ENCODE results near the gene ASB4. TPM values are rescaled to one million over a fixed set of nuclear protein-coding genes. Genes with fewer than 3 reads are reported as not detected.

Gene ASB4
- total and polyA plus RNA-seq, 2 donors (not counting 3 experiments of a cell fraction or from before 2014, with no cell fraction given) = not detected

DNA sequence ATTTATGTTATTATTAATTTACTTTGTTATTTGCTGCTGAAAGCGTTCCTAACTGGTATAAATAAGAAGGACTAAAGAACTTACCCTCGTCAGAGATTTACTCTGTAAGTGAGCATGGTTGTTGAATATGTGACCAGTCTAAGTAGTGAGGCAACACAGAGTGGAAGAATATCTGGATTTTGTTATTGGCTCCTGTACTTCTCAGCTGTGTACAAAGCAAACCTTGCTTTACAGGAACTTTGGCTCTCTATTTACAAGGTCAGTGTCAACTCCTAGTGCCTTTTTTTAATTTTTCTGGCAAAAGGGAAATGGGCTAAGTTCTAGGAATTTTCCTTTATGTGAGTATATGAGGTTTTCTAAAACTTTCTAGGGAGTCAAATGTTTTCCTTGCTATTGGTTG is 74.9 kb downstream of the ASB4 start:
- H2AFZ ChIP-seq (ENCODE audit: low read depth, low read length) = no peak overlapping the region
- POLR2A ChIA-PET = no interaction called here
- H3K27me3 ChIP-seq (ENCODE audit: control insufficient read depth in 2 of 2, insufficient read depth in 2 of 2, low read length in 2 of 2) = peaks cover 0 to 2% of the 10 kb centered on the region in 2 experiments
- no peak for TF ChIP-seq POLR2A (IDR thresholded peaks at IDR 0.05; ENCODE audit: low read depth, low read length)
- TF ChIP-seq, protein P1, sequence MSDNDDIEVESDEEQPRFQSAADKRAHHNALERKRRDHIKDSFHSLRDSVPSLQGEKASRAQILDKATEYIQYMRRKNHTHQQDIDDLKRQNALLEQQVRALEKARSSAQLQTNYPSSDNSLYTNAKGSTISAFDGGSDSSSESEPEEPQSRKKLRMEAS (IDR thresholded peaks at IDR 0.05; ENCODE audit: insufficient read depth, insufficient read length) = no peak
- no peak for TF ChIP-seq GATA2 (IDR thresholded peaks at IDR 0.05; ENCODE audit: insufficient read depth, insufficient read length, low read depth, low read length)
- no peak for TF ChIP-seq JUN (IDR thresholded peaks at IDR 0.05; ENCODE audit: borderline replicate concordance, insufficient read depth, insufficient read length, low read depth)
- DNase-seq (ENCODE audit: low read depth, low spot score) (no peak), FAIRE-seq (no peak)
- H3K4me3 ChIP-seq (replicated peaks in 1 of 3; ENCODE audit: insufficient read depth in 1 of 3, low read depth in 1 of 3, low read length in 3 of 3) = no peak overlapping the region
- no peaks in the 10 kb centered on the region for H4K20me1 ChIP-seq (replicated peaks; ENCODE audit: control insufficient read depth, extremely low read depth, insufficient read depth, low read length)
- no peak overlapping the region for H3K27ac ChIP-seq (ENCODE audit: insufficient read depth, low read depth, low read length)
- no peaks in the 10 kb centered on the region for H3K9me3 ChIP-seq (replicated peaks; ENCODE audit: control insufficient read depth, insufficient read depth, low read length)
- intact Hi-C loops (cut with micrococcal nuclease) (no loop called here), dilution Hi-C loops (cut with MboI; ENCODE audit: extremely low pct_ligation_motif_present, low sequenced_read_pairs) (no loop called here)
- no peak overlapping the region for H3K9ac ChIP-seq (replicated peaks; ENCODE audit: extremely low read depth, insufficient read depth, low read length)
- no TSS peak for BruUV-seq (replicated peaks)
- CTCF ChIA-PET = interaction anchor here (1.0 to 1.5 kb wide), 2 partner anchors 16 to 123 kb away, joined by 3 to 4 read pairs; no protein-coding TSS in a partner anchor
- H3K9me1 ChIP-seq (replicated peaks; ENCODE audit: control insufficient read depth, extremely low read depth, insufficient read depth, low read length) = no peaks in the 10 kb centered on the region
- no peak overlapping the region for H3K4me2 ChIP-seq (ENCODE audit: insufficient read depth, low read length)
- no peaks in the 10 kb centered on the region for H3K36me3 ChIP-seq (ENCODE audit: control insufficient read depth in 2 of 2, extremely low read depth in 1 of 2, insufficient read depth in 2 of 2, low read length in 2 of 2)
- no peaks in the 10 kb centered on the region for H3K4me1 ChIP-seq (ENCODE audit: control insufficient read depth, extremely low read depth, insufficient read depth, low read length)
- H3K79me2 ChIP-seq (ENCODE audit: control insufficient read depth, insufficient read depth, low read length) = no peaks in the 10 kb centered on the region

DNA sequence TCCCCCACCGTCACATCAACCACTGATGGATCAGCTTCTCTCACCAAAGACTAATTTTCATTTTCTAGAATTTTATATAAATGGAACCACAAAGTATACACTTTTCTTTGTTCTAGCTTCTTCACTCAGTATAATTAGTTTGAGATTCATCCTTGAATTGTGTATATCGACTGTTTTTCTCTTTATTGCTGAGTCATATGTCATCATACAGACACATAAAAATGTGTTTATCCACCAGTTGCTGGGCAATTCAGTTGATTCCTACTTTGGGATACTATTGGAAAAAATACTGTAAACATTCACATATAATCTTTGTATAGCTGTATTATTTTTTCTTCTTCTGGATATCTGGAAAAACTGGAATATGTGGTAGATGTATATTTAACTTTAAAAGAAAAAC is 84.0 kb downstream of the ASB4 start:
- FAIRE-seq = no peak
- POLR2A ChIA-PET = no interaction called here
- H3K4me2 ChIP-seq (ENCODE audit: insufficient read depth, low read length) = no peak overlapping the region
- dilution Hi-C loops (cut with MboI; ENCODE audit: extremely low pct_ligation_motif_present, low sequenced_read_pairs) (no loop called here), intact Hi-C loops (cut with micrococcal nuclease) (no loop called here)
- H3K9me3 ChIP-seq (replicated peaks; ENCODE audit: control insufficient read depth, insufficient read depth, low read length) = no peaks in the 10 kb centered on the region
- no peak for DNase-seq (ENCODE audit: low read depth, low spot score)
- BruUV-seq (replicated peaks) = no TSS peak
- H3K4me3 ChIP-seq (replicated peaks in 1 of 3; ENCODE audit: insufficient read depth in 1 of 3, low read depth in 1 of 3, low read length in 3 of 3) = no peak overlapping the region
- H3K27ac ChIP-seq (ENCODE audit: insufficient read depth, low read depth, low read length) = no peak overlapping the region
- H4K20me1 ChIP-seq (replicated peaks; ENCODE audit: control insufficient read depth, extremely low read depth, insufficient read depth, low read length) = no peaks in the 10 kb centered on the region
- H3K79me2 ChIP-seq (ENCODE audit: control insufficient read depth, insufficient read depth, low read length) = no peaks in the 10 kb centered on the region
- TF ChIP-seq POLR2AphosphoS5 (IDR thresholded peaks at IDR 0.05; ENCODE audit: insufficient read depth, low read depth, low read length) = no peak
- no peak for TF ChIP-seq JUN (IDR thresholded peaks at IDR 0.05; ENCODE audit: borderline replicate concordance, insufficient read depth, insufficient read length, low read depth)
- TF ChIP-seq, protein P2, sequence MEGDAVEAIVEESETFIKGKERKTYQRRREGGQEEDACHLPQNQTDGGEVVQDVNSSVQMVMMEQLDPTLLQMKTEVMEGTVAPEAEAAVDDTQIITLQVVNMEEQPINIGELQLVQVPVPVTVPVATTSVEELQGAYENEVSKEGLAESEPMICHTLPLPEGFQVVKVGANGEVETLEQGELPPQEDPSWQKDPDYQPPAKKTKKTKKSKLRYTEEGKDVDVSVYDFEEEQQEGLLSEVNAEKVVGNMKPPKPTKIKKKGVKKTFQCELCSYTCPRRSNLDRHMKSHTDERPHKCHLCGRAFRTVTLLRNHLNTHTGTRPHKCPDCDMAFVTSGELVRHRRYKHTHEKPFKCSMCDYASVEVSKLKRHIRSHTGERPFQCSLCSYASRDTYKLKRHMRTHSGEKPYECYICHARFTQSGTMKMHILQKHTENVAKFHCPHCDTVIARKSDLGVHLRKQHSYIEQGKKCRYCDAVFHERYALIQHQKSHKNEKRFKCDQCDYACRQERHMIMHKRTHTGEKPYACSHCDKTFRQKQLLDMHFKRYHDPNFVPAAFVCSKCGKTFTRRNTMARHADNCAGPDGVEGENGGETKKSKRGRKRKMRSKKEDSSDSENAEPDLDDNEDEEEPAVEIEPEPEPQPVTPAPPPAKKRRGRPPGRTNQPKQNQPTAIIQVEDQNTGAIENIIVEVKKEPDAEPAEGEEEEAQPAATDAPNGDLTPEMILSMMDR (IDR thresholded peaks at IDR 0.05; ENCODE audit: extremely low read depth in 1 of 2, insufficient read depth in 1 of 2, low read depth in 1 of 2, low read length in 2 of 2) = no peak
- TF ChIP-seq MYC (IDR thresholded peaks at IDR 0.05; ENCODE audit: low read depth, low read length) = no peak
- TF ChIP-seq GATA2 (IDR thresholded peaks at IDR 0.05; ENCODE audit: insufficient read depth, insufficient read length, low read depth, low read length) = no peak
- TF ChIP-seq, protein P1 (IDR thresholded peaks at IDR 0.05; ENCODE audit: insufficient read depth, insufficient read length) = no peak
- no peak for TF ChIP-seq POLR2A (IDR thresholded peaks at IDR 0.05; ENCODE audit: low read depth, low read length)
- TF ChIP-seq EZH2 (IDR thresholded peaks at IDR 0.05; ENCODE audit: borderline replicate concordance, low read depth, low read length, severe bottlenecking) = no peak
- no peak for TF ChIP-seq FOS (IDR thresholded peaks at IDR 0.05; ENCODE audit: borderline replicate concordance, insufficient read depth, low read length)
- H3K27me3 ChIP-seq (ENCODE audit: control insufficient read depth in 2 of 2, insufficient read depth in 2 of 2, low read length in 2 of 2) = peaks cover 0 to 1% of the 10 kb centered on the region in 2 experiments
- CTCF ChIA-PET = no interaction called here
- no peaks in the 10 kb centered on the region for H3K4me1 ChIP-seq (ENCODE audit: control insufficient read depth, extremely low read depth, insufficient read depth, low read length)
- no peak overlapping the region for H2AFZ ChIP-seq (ENCODE audit: low read depth, low read length)
- H3K36me3 ChIP-seq (ENCODE audit: control insufficient read depth in 2 of 2, extremely low read depth in 1 of 2, insufficient read depth in 2 of 2, low read length in 2 of 2) = no peaks in the 10 kb centered on the region
- no peak overlapping the region for H3K9ac ChIP-seq (replicated peaks; ENCODE audit: extremely low read depth, insufficient read depth, low read length)
- H3K9me1 ChIP-seq (replicated peaks; ENCODE audit: control insufficient read depth, extremely low read depth, insufficient read depth, low read length) = no peaks in the 10 kb centered on the region

Data from endothelial cell of umbilical vein (primary cell).